GM18873 (cell line): ENCODE measurements around the gene ZG16.
A peak's percentile ranks its signal among the peaks of the same experiment; 100 is the strongest.

Source experiments
- ATAC-seq: cut with Tn5 transposase; IDR thresholded peaks from one replicate; pipeline ENCODE4 v1.9.1; 2021; ENCODE audit warnings: mild to moderate bottlenecking, moderate library complexity, moderate number of reproducible peaks; ENCODE audit not compliant: unreplicated experiment, low FRiP score

The ZG16 gene

GRCh38 chr16:29819506-29819905 is 41.5 kb downstream of the ZG16 start:
- no peak for ATAC-seq

- no peak for ATAC-seq
Observed at GRCh38 chr16:29820271-29820701, 42.2 kb downstream of the ZG16 start, which contains the start of gene MVP. MVP (plus strand) TSS chr16:29820462; CDS start chr16:29830550, 10,088 bp downstream.

- peak; percentile 38 for ATAC-seq
Observed at GRCh38 chr16:29820730-29821642, 42.9 kb downstream of the ZG16 start.

GRCh38 chr16:29821643-29822115 is 43.6 kb downstream of the ZG16 start:
- ATAC-seq, result no peak

- no peak for ATAC-seq
Observed at GRCh38 chr16:29824589-29825144, 46.6 kb downstream of the ZG16 start.

- ATAC-seq, result no peak
Observed at GRCh38 chr16:29825145-29826044, 47.3 kb downstream of the ZG16 start.

- ATAC-seq, result no peak
Observed at GRCh38 chr16:29826342-29826695, 48.3 kb downstream of the ZG16 start.

GRCh38 chr16:29830774-29831173 is 52.7 kb downstream of the ZG16 start:
- no peak for ATAC-seq

GRCh38 chr16:29831490-29831889 is 53.4 kb downstream of the ZG16 start:
- ATAC-seq, result no peak
